ENCODE measurements around the gene PRSS16. TPM values are rescaled to one million over a fixed set of nuclear protein-coding genes. Genes with fewer than 3 reads are reported as not detected.

The PRSS16 gene
- total and polyA plus RNA-seq, 9 of the 15 experiments (the other 6 are each of a cell fraction or from before 2014, with no cell fraction given) = 4.5 to 21.3 (median 12.1) TPM

GRCh38 chr6:27250277-27251111, 3.0 kb downstream of the PRSS16 start (continued):
- TF ChIP-seq NONO (IDR thresholded peaks at IDR 0.05; ENCODE audit: low read depth in 2 of 2, low read length in 1 of 2) = no peak
- TF ChIP-seq DPF2 (IDR thresholded peaks at IDR 0.05) = 0 out of 2 replicates have a peak, but pooled peaks have one; percentile 31
- no peak for TF ChIP-seq PRMT5 (CRISPR knock-in tag; IDR thresholded peaks at IDR 0.05)
- TF ChIP-seq, protein P1, sequence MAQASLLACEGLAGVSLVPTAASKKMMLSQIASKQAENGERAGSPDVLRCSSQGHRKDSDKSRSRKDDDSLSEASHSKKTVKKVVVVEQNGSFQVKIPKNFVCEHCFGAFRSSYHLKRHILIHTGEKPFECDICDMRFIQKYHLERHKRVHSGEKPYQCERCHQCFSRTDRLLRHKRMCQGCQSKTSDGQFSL (CRISPR knock-in tag; IDR thresholded peaks at IDR 0.05) = no peak
- TF ChIP-seq, protein P1 (tag; IDR thresholded peaks at IDR 0.05) = no peak
- TF ChIP-seq ZNF583 (CRISPR knock-in tag; IDR thresholded peaks at IDR 0.05) = no peak
- TF ChIP-seq, protein P2, sequence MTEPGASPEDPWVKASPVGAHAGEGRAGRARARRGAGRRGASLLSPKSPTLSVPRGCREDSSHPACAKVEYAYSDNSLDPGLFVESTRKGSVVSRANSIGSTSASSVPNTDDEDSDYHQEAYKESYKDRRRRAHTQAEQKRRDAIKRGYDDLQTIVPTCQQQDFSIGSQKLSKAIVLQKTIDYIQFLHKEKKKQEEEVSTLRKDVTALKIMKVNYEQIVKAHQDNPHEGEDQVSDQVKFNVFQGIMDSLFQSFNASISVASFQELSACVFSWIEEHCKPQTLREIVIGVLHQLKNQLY (CRISPR knock-in tag; conservative IDR thresholded peaks at IDR 0.05) = no peak
- TF ChIP-seq PML (IDR thresholded peaks at IDR 0.05; ENCODE audit: low read length) = peak; percentile 60; the same call in 1 of the 2 replicates
- TF ChIP-seq PCBP2 (IDR thresholded peaks at IDR 0.05; ENCODE audit: low read depth, low read length, poor library complexity, severe bottlenecking) = no peak
- TF ChIP-seq FOS (IDR thresholded peaks at IDR 0.05; ENCODE audit: extremely low read depth, insufficient read length) = no peak
- TF ChIP-seq EHMT2 (IDR thresholded peaks at IDR 0.05) = no peak
- TF ChIP-seq ZNF507 (tag; conservative IDR thresholded peaks at IDR 0.05) = no peak
- no peak for TF ChIP-seq NFE2L1 (tag; IDR thresholded peaks at IDR 0.05; ENCODE audit: borderline replicate concordance, low read depth)
- peak; percentile 57; the same call in 1 of the 2 replicates for TF ChIP-seq GTF2E2 (tag; IDR thresholded peaks at IDR 0.05)
- no peak for TF ChIP-seq ZKSCAN3 (CRISPR knock-in tag; IDR thresholded peaks at IDR 0.05)
- no peak for TF ChIP-seq ELF1 (tag; IDR thresholded peaks at IDR 0.05)
- TF ChIP-seq PPARD (CRISPR knock-in tag; IDR thresholded peaks at IDR 0.05) = no peak
- no peak for TF ChIP-seq KAT7 (CRISPR knock-in tag; IDR thresholded peaks at IDR 0.05; ENCODE audit: borderline replicate concordance)
- no peak for TF ChIP-seq CAMTA2 (CRISPR knock-in tag; conservative IDR thresholded peaks at IDR 0.05)
- TF ChIP-seq ZNF778 (CRISPR knock-in tag; IDR thresholded peaks at IDR 0.05) = no peak
- TF ChIP-seq ATF4 (CRISPR knock-in tag; IDR thresholded peaks at IDR 0.05) = no peak
- TF ChIP-seq ZNF639 (CRISPR knock-in tag; conservative IDR thresholded peaks at IDR 0.05 in 1 of 2, IDR thresholded peaks at IDR 0.05 in 1 of 2) = no peak
- no peak for TF ChIP-seq RBFOX2 (IDR thresholded peaks at IDR 0.05; ENCODE audit: low read depth, low read length)
- 0 out of 2 replicates have a peak, but pooled peaks have one; percentile 59 for TF ChIP-seq FOXP1 (CRISPR knock-in tag; IDR thresholded peaks at IDR 0.05)
- peak; percentile 4; the same call in 1 of the 2 replicates for TF ChIP-seq TAL1 (IDR thresholded peaks at IDR 0.05)
- no peak for TF ChIP-seq BCL6 (CRISPR knock-in tag; IDR thresholded peaks at IDR 0.05)

Data from K562 (cell line).